ENCODE results near the gene HK2.
A peak's percentile ranks its signal among the peaks of the same experiment; 100 is the strongest.

Gene HK2

DNA sequence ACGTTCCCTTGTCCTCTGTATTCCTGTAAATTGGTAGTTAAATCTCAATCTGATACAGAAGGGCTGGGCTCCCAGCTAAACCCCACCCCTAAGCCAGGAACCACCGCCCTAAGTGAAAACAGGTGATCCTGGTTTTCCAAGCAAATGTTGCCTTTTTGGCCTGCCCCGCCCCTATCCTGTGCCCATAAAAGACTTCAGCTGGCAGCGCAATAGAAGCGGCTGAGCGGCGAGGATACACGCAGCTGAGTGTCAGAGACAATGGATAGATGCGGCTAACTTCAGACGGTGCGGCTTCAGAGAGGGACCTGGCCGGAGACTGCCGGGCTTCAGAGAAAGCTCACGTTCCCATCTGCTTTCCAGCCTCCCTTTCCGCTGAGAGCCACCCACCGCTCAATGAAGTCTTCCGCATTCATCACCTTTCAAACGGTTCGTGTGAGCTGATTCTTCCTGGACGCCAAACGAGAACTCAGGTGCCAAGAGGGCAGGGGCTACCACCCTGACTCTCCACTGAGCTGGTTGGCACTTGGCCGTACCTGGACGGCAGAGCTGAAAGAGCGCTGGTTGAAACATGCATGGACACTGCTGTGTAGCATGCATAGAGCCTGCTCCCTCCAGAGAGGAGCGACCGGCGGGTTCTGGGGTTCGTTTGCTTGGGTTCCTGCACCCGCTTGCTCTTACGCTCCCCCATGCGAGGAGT, 75.0 kb downstream of the HK2 start:
- no peak for DNase-seq

DNA sequence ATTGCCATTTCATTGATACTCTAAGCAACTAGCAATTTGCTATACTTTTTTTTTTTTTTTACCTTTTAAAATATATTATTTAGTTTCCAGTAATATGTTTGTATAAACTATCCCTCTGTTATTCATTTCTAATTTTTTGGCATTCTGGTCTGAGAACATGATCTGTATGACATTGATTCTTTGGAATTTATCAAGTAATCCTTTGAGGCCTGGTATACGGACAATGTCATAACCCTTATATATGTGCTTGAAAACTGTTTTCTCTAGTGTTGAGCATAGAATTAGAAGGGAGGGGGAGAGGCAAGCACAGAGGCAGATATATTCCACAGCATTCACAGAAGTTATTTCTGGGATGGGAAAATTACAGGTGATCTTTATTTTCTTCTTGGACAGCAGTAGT, 76.3 kb downstream of the HK2 start:
- no peak for DNase-seq

DNA sequence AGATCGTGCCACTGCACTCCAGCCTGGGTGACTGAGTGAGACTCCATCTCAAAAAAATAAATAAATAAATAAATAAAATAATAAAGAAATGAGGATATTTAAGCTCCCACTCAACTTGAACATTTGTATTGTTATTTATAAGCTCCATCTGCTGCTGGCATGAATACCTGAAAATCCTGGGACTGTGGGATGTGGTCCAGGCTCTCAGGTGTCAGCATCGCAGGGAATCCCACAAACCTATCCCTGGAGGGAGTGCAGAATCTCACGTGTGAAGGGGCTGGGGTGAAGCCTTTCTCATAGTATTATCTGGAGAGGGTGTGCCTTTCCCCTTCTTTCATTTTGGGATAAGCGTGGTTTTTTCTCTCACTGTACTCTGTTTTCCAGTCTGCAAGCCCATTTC, 77.1 kb downstream of the HK2 start:
- DNase-seq, result no peak

DNA sequence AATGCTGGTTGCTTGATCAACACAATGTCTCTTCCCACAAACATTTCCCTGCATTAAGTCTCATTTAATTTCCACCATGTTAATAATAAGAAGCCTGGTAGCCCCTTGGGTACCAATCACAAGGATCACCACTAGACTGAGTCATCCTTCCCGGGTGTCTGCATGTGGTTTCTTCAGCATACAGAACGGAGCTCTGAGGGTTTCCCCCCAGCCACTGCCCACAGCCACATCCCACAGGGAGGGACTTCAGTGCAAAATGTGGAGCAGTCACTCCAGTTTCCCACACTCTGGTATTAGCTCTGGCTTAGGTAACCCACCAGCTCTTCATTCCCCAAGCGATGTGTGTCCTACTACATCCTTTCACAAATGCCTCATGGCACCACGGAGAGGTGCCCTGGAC, 81.8 kb downstream of the HK2 start:
- no peak for DNase-seq

DNA sequence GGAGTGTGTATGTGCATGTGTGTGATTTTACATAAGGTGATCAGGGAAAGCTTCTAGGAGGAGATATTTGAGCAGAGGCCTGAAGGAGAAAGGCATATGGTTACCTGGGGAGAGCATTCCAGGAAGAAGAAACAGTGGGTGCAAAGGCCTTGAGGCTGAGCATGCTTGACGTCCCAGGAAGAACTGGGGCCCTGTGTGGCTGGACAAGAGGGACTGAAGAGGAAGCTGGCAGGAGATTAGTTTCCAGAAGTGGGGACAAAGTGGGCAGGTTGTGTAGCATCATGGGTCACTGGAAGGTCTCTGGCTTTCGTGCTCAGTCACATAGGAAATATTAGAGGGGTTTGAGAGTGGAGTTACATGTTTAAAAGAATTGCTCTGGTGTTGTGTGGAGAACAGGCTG, 82.5 kb downstream of the HK2 start:
- no peak for DNase-seq

DNA sequence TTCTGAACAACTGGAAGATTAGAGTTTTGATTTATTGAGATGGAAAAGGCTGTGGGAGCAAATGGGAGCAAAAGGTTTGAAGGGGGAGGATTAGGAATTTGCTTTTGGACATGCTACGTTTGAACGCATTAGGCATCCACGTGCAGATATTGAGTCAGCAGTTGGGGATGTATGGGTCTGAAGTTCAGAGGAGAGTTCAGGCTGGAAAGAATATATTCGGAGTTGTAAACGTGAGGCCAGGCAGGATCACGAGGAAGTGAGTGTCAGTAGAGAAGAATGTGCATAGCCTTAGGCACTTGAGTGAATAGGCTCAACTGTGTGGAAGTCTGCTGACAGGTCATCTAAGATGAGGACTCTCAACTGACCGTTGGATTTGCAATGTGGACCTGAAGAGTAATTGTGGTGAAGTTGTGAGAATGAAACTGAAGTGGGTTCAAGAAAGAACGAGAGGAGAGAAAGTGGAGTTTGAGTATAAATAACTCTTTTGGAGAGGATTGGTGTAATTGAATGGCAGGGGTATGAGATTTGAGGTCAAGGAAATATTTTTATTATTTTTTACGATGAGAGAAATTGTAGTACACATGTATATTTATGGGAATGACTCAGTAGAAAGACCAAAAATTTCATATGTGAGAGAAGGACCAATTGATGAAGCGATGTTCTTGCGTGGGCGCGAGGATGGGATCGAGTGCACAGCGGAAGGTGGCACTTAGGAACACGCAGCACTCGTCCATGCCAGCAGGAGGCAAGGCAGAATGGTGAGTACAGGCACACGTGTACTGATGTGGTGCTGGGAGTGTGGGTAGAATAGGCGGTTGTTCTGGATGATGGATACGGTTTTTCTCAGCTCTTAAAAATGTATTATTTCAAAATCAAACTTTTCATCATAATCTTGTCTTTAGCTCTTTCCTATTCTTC, 84.0 kb downstream of the HK2 start:
- DNase-seq, result no peak

DNA sequence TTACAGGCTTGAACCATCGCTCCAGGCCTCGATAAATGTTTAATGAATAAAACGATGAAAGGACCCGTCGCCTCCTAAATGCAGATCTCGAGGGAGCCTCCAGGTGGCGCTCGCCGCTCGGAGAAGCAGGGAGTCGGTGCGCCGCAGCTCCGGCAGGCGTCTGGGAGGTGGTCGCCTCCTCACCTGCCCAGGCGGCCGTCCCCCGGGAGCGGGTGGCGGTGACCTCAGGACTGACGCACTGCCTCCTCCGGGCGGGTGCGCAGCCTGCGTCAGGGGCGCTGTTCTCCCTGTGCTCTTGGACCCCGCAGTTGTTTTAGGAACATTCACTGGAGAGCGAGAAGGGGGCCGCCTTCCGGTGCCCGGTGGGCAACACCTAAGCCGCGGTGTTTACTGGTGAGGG, 85.9 kb downstream of the HK2 start:
- DNase-seq, result peak; percentile 67

DNA sequence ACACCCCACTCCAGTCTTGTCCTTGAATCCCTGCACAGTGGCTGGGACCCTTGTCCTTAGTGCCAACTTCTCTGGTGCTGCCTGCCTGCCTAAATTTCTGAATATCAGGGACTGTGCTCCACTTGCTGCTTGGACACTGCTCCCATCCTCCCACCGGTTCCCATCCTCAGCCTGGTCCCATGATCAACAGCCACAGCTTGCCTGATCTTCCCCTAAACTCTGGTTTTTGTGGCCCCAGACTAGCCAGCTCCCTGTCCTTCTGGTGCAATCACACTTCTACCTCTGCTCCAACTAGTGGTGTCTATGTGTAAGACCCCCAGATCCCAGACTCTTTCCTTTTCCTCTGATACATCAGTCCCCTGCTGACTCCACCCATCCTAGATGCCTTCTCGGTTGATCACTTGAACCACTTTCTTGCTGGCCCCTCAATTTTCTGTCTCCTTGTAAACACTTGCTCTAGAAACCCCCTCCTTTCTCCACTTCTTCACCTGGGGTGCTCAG, 87.4 kb downstream of the HK2 start:
- no peak for DNase-seq

DNA sequence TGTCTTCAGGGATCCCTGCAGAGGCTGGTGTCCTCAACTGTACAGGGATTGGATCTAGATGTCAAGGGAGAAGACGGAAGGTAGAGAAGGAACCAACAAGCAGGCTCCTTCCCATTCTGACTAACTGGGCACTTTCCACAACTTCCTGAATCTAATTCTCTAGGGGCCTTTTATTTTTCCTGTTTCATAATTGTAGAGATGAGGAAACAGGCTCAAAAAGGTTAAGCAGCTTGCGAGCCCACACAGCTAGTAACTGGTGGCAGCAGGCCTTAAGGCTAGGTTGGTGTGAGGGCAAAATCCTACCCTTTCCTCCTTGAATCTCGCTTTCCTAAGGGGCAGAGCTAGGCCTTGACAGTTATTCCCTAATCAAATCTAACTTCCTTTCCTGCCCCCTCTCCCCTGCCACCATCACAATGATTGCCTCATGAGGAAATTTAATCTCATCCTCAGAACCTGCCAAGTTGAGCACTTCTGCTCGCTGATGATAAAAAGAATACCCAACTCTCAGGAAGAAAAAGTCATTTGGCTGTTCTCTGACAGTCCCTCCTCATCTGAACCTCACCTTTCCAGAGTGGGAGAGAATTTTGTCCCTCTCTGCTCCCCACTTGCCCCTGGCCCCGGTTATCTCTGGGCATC, 88.8 kb downstream of the HK2 start:
- no peak for DNase-seq

DNA sequence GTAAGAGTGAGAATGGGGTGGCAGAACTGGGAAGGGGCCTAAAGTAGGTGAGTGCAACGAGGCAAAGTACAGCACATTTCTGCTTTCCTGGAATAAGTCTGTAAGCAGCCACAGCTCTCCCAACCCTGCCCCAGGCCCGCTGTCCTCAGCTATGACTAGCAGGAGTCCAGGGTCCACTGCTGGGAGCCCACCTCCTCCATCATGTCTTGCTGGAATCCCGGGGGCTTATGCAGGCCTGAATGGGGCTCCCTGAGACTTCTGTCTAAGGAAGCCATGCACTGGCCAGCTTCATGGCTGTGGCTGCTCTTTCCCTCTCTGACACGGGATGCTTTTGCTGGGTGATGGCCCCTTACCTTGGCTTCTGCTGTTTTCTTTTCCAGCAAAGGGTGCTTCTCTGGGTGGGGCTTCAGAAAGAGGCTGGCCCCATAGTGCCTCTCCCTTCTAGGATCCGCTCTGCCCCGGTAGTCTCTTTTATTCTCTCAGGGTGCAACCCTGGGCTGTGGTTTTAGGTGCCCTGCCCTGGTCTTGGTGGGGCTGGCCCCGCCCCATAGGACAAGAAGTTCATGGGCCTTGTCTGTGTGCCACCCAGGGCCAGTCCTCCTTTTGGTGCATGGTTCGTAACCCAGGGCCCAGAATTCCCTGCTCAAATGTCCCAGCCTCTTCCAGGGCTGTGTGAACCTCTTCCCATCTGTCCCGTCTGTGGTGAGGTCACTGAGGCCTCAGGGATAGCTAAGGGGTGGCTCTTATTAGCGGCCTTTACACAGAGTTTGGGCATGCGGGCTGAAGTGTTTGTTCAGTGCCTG, 90.7 kb downstream of the HK2 start:
- DNase-seq, result no peak

DNA sequence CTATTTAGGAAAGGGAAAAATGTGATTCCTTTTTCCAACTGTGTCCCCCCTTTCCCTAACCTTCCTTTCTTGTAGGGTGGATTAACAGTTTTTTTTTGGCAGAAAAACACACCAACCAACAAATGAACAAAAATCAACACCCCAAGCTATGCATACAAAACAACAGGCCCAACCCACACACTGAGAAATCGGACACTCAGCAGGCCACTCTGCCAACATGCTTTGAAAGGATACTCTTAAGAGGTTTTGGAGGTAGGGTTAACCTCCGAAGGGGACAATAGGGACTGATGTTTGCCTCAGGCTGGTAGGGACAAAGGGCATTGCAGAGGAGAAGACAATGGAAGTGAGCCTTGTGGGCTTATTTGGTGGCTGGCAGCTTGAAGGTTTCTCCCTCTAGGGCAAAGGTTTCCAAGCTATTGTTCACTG, 91.4 kb downstream of the HK2 start:
- DNase-seq, result no peak

DNA sequence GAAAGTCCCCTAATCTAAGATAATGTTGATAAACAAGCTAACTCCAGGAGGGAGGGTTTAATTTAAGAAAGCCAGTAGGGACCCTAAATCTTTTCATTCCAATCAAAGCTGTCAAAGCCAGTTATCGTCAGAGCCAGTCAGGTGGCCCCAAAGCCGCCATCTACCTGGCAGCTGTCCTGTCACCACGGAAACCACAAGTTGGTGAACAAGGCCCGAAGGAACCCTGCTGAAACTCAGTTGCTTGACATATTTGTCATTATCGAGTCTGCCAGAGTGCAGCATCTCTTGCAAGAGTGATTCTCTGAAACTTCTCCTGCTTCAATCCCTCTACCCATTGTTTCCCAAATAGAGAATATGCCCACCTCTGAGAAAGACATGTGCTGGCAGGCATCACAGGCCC, 93.7 kb downstream of the HK2 start:
- DNase-seq, result no peak

DNA sequence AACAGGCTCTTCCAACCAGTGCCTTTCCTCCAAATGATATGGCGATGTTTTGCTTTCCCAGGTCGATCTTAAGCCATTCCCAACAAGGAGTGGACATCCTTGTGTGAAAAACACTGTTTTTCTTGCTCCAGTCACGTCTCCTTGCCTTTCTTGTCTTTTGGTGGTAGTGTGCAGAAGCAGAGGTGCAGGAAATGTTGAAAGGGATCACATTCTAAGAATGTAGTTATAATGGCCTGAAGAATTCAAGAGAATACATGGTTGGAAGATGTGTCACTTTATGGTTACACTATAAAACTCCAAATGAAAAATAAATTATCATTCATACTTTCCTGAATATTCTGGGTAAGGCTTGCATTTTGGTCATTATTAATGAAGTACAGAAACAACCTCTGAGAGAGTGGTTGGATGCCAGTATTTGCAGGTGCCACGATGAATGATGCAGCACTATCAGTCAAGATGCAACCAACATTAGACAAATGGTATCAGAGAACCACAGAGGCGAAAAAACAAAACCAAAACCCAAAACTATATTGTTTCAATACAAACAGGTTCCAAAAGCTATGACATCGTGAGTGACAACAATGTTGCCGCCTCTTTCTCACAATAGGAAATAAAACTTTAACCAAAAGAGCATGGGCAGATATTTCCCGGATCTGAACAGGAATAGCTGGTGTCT, 97.0 kb downstream of the HK2 start:
- DNase-seq, result no peak

DNA sequence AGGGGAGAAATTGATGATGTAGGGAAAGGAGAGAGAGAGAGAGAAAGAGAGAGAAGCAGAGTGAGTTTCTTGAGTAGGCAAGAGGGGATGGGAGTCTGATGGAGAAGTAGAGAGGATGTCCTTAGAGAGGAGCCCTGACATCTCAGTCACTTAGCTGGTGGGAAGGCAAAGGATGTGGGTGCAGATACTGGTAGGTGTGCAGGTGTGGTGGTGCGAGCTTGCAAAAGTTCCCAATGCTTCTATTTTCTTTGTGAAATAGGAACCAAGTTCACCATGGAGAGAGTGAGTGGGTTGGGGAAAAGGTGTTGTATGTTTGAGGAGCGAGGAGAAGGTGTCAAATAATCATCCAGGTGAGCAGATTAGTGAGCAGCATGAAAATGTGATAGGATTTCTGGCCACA, 98.0 kb downstream of the HK2 start:
- no peak for DNase-seq

DNA sequence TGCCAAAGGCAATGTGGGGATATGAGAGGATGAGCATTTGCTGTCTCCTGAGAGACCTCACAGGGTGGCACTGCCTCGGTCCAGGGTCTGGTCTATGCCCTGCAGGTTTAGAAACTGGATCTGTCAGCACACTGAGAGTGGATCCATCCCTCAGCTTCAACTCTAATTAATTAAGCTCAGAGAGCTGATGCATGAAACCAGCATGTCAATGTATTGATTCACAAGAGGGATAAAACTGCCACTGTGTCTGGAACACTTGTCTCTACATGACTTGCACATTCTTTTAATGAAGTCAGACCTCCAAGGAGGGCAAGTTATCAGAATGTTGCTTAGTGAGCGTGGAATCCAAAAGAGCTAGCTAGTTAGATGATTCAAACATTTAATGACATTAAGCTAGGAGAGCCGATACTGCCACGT, 102.1 kb downstream of the HK2 start:
- DNase-seq, result no peak

DNA sequence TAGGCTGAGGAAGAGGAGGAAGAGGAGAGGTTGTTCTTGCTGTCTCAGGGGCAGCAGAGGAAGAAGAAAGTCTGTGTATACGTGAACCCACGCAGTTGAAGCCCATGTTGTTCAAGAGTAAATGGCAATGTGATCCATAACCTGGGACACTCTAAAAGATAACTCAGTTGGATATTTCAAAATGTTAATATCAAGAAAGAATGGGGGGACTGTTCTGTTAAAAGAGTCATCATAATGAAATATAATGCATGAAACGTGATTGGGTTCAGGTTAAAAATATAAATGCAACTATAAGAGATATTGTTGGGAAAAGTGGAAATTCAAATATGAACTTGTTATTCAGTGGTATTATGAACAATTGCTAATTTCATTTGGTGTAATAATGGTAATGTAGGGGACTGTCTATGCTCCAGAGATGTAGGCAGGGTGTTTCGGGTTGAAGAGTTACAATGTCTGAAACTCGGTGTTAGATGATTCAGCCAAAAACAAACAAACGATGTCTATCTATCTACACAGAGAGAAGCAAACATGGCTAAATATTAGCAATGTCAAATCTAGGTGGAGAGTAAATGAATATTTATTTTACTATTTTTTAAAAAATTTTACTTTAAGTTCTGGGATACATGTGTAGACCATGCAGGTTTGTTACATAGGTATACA, 103.4 kb downstream of the HK2 start:
- DNase-seq, result no peak

DNA sequence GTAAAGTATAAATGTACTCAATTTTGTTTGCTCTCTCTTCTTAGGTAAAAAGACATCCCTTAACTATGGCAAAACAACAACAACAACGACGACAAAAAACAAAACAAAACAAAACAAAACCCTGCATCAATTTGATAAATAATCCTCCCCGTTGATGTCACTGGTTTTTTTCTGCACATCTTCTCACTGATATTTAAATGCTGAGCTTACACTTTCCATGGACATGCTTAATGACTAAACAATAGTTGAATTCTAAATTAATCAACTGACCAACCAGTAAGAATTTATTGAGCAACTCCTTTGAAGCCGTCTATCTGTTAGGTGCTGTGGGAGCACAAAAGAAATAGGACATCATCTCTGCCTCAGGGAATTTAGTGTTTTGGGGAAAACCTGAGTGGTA, 104.3 kb downstream of the HK2 start:
- no peak for DNase-seq

DNA sequence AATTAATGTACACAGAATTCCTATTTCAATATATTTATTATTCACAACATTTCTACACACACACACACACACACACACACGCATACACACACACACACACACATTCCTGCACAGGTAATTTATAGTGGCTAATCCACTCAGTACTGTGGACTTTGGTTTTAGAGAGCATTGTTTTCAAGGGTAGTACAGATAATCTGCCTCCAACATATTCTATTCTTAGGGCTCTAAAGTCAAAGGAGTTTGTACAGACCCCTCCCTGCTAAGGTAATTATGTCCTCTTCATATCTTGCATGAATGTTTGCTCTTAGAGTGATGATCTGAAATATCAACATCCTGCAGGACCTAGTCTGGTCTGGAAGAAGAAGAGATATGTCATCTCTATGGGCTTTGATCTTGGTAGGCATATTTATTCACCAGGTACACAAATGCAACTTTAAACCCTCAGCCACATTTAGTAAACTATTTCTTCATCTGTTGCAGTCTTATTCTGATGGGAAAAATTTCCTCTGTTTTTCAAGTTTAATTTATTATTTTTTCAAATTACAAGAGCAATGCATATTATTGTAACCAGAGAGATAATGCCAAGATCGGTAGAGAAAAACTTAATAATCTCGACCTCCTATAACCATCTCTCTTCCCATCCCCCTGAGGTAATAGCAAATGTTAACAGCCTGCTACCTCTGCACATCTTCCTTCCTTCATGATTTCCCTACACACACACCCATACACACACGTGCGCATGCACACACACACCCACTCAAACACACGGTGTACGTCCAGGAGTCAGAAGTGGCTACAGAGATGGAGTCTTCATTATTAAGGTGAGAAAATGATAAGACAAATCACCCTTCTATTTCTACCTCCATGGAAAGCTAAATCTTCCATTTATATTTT, 106.2 kb downstream of the HK2 start:
- no peak for DNase-seq

DNA sequence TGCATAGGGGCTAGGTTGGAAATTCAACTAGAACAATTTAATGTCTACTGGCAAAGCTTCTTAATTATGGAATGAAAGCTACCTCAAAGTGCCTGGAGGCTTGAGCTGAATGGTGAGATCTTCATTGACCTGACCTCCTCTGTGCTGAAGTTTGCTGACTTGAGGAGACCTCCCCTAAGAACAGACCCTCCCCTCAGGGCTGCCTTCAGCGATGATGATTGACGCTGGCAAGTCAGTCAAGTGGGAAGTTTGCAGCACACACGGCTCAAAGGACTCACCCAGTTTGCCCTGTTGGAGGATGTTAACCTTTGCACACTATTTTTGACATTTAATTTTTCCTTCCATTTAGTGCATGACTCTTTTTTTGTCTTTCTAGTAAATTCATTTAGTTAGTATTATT, 107.4 kb downstream of the HK2 start:
- no peak for DNase-seq

DNA sequence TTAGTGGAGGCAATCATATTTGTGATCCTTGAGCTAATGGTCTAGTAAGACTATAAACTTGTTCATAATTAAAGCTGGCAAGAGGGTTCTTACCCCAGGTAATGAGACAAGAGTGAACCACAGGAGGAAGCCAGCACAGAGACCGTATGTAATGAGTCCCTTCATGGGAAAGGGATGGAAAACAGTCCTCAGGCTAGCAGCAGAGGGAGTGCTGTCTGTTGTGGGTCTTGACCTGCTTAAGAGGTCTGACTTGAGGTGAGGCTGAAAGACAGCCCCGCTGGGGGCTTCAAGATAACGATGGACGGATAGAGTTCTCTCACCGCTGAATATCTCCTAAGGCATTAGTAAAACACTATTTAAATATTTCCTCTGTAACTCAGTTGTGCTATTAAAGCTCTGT, 108.3 kb downstream of the HK2 start:
- DNase-seq, result no peak
